ENCODE data around the gene AFAP1. TPM values are rescaled to one million over a fixed set of nuclear protein-coding genes. Genes with fewer than 3 reads are reported as not detected.
A peak's percentile ranks its signal among the peaks of the same experiment; 100 is the strongest.

The AFAP1 gene
- total RNA-seq, 4 donors from 2014 or later, result 8.2 to 22.3 (median 15.2) TPM

- H3K4me3 ChIP-seq (ENCODE audit: low read depth, poor library complexity, severe bottlenecking), result no peak overlapping the region
- 95 to 97% methylated on average over 4 to 7 of the region's 7 CpGs for WGBS, 2 donors
- no peak for TF ChIP-seq CTCF (IDR thresholded peaks at IDR 0.05)
- no peak for DNase-seq (ENCODE audit: low spot score in 2 of 2)
- intact Hi-C loops (cut with DNase I; ENCODE audit: low total_unique reads), result loop anchor here (10.0 kb wide), 1 partner anchor 609 kb away; the partner anchor contains the start of gene SORCS2
Observed at GRCh38 chr4:7803371-7803770, 136.3 kb downstream of the AFAP1 start.

- intact Hi-C loops (cut with DNase I; ENCODE audit: low total_unique reads), result loop anchor here (10.0 kb wide), 1 partner anchor 607 kb away; the partner anchor contains the start of gene SORCS2
- WGBS, 2 donors, result 32 to 33% methylated on average over 6 of the region's 6 CpGs
- no peak overlapping the region for H3K4me3 ChIP-seq (ENCODE audit: low read depth, poor library complexity, severe bottlenecking)
- DNase-seq (ENCODE audit: low spot score in 2 of 2), result peak; percentile 74 to 95
- TF ChIP-seq POLR2A (IDR thresholded peaks at IDR 0.05) (no peak), CTCF (IDR thresholded peaks at IDR 0.05) (peak in 1 of 3 donors; percentile 74)
Observed at GRCh38 chr4:7802093-7802726, 137.5 kb downstream of the AFAP1 start.

GRCh38 chr4:7801641-7802040, 138.0 kb downstream of the AFAP1 start:
- no peak for TF ChIP-seq CTCF (IDR thresholded peaks at IDR 0.05)
- no peak for TF ChIP-seq POLR2A (IDR thresholded peaks at IDR 0.05)
- intact Hi-C loops (cut with DNase I; ENCODE audit: low total_unique reads), result loop anchor here (10.0 kb wide), 1 partner anchor 607 kb away; the partner anchor contains the start of gene SORCS2
- 38 to 71% methylated on average over 1 of the region's 1 CpG for WGBS, 2 donors
- DNase-seq (ENCODE audit: low spot score in 2 of 2), result no peak
- no peak overlapping the region for H3K4me3 ChIP-seq (ENCODE audit: low read depth, poor library complexity, severe bottlenecking)

- no peak for DNase-seq (ENCODE audit: low spot score in 2 of 2)
- WGBS, 2 donors, result 93 to 95% methylated on average over 10 of the region's 10 CpGs
- TF ChIP-seq POLR2A (IDR thresholded peaks at IDR 0.05) (no peak), CTCF (IDR thresholded peaks at IDR 0.05) (no peak)
- intact Hi-C loops (cut with DNase I; ENCODE audit: low total_unique reads), result loop anchor here (10.0 kb wide), 1 partner anchor 606 kb away; the partner anchor contains the start of gene SORCS2
- H3K4me3 ChIP-seq (ENCODE audit: low read depth, poor library complexity, severe bottlenecking), result no peak overlapping the region
Observed at GRCh38 chr4:7801001-7801400, 138.7 kb downstream of the AFAP1 start.

- WGBS, 2 donors, result 91 to 94% methylated on average over 22 of the region's 22 CpGs
- no peak for DNase-seq (ENCODE audit: low spot score in 2 of 2)
- intact Hi-C loops (cut with DNase I; ENCODE audit: low total_unique reads), result loop anchor here (10.0 kb wide), 1 partner anchor 606 kb away; the partner anchor contains the start of gene SORCS2
Observed at GRCh38 chr4:7800410-7800809, 139.3 kb downstream of the AFAP1 start.

More at GRCh38 chr4:7800410-7800809, 139.3 kb downstream of the AFAP1 start:
- H3K4me3 ChIP-seq (ENCODE audit: low read depth, poor library complexity, severe bottlenecking), result no peak overlapping the region
- TF ChIP-seq POLR2A (IDR thresholded peaks at IDR 0.05), result no peak
- TF ChIP-seq CTCF (IDR thresholded peaks at IDR 0.05), result no peak

Measured in lower leg skin (tissue), 4 donors.